ENCODE results near the gene MAML3.

GRCh38 chr4:140126261-140126660 lies 27.7 kb downstream of the MAML3 start:
- TF ChIP-seq CTCF (IDR thresholded peaks at IDR 0.05; ENCODE audit: insufficient read depth, low read length) = no peak
- no peak for TF ChIP-seq POLR2AphosphoS5 (IDR thresholded peaks at IDR 0.05; ENCODE audit: low read depth)
- no peak for TF ChIP-seq GABPA (IDR thresholded peaks at IDR 0.05; ENCODE audit: low read depth)

Measured in HL-60 (cell line).